Vagina (tissue), 2 donors: ENCODE measurements around the gene OR2M4.

Experiments
- CTCF ChIP-seq, 3 experiments: fragments of 450-650 bp in 2 of 3; fragments of 200-600 bp in 1 of 3; sonication (generic) in 1 of 3; IDR thresholded peaks; one replicate each; pipeline ENCODE4 v1.5.1; 2017 to 2019; ENCODE audit warnings: antibody characterized with exemption in 3 of 3, mild to moderate bottlenecking in 2 of 3, moderate library complexity in 2 of 3
- POLR2A ChIP-seq, 2 donors: fragments of 450-650 bp; IDR thresholded peaks; one replicate each; pipeline ENCODE4 v1.6.1; 2017; ENCODE audit warnings: antibody characterized with exemption in 2 of 2, mild to moderate bottlenecking in 2 of 2, moderate library complexity in 2 of 2
- POLR2AphosphoS5 ChIP-seq, 2 donors: sonication (generic); formaldehyde crosslinking; IDR thresholded peaks; one replicate each; pipeline ENCODE4 v1.9.0; 2017; ENCODE audit warnings: antibody characterized with exemption in 2 of 2, mild to moderate bottlenecking in 2 of 2, low read depth in 1 of 2; ENCODE audit not compliant: insufficient read depth in 1 of 2

- no peak for TF ChIP-seq POLR2A (IDR thresholded peaks at IDR 0.05)
- TF ChIP-seq POLR2AphosphoS5 (IDR thresholded peaks at IDR 0.05; ENCODE audit: insufficient read depth in 1 of 2, low read depth in 1 of 2), result no peak
- no peak for TF ChIP-seq CTCF (IDR thresholded peaks at IDR 0.05)
Observed at GRCh38 chr1:248183996-248184395, 47.2 kb upstream of the OR2M4 start.
